GM19372 (cell line): ENCODE results near the gene OR10G8.

Experiments used
- ATAC-seq: cut with Tn5 transposase; IDR thresholded peaks from one replicate; pipeline ENCODE4 v1.9.1; 2021; ENCODE audit warnings: mild to moderate bottlenecking, low read depth, moderate library complexity; ENCODE audit not compliant: unreplicated experiment

Gene OR10G8

DNA sequence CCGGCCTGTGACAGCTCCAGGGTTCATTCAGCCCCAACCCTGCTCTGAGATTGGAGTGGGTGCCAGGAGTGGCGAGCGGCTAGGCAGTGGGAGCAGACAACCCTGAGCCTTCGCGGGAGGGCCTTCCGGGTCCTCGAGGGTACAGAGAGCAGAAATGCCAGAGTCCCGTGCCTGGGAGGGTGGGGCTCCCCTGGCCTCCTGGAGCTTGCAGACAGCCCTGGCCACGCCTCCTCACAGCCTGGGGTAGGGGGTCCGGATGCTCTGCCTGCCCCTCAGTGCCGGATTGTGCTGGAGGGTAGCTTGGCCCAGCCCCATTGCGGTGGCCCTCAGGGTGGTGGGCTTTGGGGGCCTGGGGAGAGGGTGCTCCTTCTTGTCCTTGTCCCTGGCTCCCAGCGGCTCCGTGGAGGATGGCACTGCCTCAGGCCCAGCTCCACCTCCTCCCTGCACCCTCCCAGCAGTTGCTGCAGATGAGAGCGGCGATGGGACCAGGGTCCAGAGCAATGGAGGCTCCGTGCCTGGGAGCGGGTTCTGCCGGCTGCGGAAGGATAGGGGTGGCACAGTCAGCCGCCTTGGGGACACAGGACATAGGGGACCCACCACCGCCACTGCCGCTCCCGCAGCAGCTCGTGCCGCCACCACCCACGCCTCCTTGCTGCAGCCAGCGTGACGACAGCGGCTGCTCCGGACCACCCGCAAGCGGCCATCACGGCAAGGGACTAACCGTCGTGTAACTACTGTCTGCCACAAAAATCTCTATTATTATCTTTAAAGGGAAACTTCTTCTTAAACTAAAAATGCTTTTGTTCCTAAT, 49.4 kb downstream of the OR10G8 start:
- ATAC-seq: peak; percentile 79

DNA sequence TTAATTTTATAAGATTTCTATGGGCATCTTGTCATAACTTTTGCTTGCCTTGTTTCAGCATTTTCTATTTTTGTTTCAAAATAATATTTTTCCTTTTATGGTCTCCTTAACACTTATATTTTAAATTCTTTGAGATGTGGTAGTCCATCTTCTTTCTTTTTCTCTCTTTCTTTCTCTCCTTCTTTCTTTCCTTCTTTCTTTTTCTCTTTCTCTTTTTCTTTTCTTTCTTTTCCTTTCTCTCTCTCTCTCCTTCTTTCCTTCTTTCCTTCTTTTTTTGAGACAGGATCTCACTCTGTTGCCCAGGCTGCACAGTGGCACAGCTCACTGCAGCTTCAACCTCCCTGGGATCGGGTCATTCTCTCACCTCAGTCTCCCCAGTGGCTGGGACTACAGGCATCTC, 50.7 kb downstream of the OR10G8 start:
- no peak for ATAC-seq

- no peak for ATAC-seq
Measured at GRCh38 chr11:124078591-124078990, 52.0 kb downstream of the OR10G8 start.

DNA sequence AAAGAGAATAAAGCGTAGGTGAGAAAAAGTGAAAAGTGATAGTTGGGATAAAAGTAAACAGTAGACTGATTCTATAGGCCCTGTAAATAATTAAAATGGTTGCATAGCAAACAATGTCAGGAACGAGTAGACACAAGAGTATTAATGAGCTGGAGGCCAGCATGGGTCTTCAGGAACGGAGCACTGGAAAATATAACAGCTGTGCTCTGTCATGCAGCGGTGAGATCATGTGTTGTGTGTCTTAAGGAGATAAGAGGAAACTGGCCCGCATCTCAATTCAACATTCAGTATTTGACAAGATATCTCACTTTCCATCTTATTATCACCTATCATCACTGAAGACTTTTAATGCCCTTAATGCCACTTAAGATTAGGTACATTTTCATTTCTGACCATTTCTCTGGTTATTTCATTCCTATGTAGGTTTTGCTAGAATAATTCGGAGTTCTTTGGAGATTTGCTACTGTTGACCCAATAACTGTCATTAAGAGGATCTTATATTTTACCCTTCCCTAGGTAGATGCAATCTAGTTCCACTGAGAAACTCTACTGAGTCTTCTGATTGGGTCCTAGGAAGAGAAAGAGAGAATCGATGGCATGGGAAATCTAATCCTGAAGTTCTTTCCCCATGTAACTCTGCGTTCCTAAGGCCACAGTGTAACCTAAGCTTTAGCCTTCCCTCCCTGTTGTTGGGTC, 53.2 kb downstream of the OR10G8 start:
- ATAC-seq: no peak
